LNCAP (cell line): ENCODE results near the gene LRRC19.

Experiments used
- CTCF ChIP-seq: fragments of 450-650 bp; IDR thresholded peaks from 2 replicates; pipeline ENCODE4 v1.5.1; 2017; ENCODE audit warnings: mild to moderate bottlenecking

LRRC19 gene

GRCh38 chr9:27005491-27005890, at the start of gene LRRC19:
Gene LRRC19 (minus strand): TSS chr9:27005672. CDS start chr9:26999694, 5,978 bp downstream.
- no peak for TF ChIP-seq CTCF

- no peak for TF ChIP-seq CTCF
Measured at GRCh38 chr9:27054841-27055240, 49.4 kb upstream of the LRRC19 start.

- no peak for TF ChIP-seq CTCF
Measured at GRCh38 chr9:27054125-27054524, 48.7 kb upstream of the LRRC19 start.

GRCh38 chr9:27053369-27054022, 48.0 kb upstream of the LRRC19 start:
- TF ChIP-seq CTCF = no peak

GRCh38 chr9:27047136-27047535, 41.7 kb upstream of the LRRC19 start:
- no peak for TF ChIP-seq CTCF

- TF ChIP-seq CTCF = no peak
Measured at GRCh38 chr9:27043176-27043575, 37.7 kb upstream of the LRRC19 start.

- TF ChIP-seq CTCF = no peak
Measured at GRCh38 chr9:27042476-27042875, 37.0 kb upstream of the LRRC19 start.

GRCh38 chr9:27041746-27042145, 36.3 kb upstream of the LRRC19 start:
- TF ChIP-seq CTCF = no peak
